ENCODE data around the gene MAGOHB. TPM values are rescaled to one million over a fixed set of nuclear protein-coding genes. Genes with fewer than 3 reads are reported as not detected.

MAGOHB gene
- total and polyA plus RNA-seq, 10 of the 15 experiments (the other 5 are each of a cell fraction or from before 2014, with no cell fraction given): 30.6 to 217 (median 55.2) TPM

DNA sequence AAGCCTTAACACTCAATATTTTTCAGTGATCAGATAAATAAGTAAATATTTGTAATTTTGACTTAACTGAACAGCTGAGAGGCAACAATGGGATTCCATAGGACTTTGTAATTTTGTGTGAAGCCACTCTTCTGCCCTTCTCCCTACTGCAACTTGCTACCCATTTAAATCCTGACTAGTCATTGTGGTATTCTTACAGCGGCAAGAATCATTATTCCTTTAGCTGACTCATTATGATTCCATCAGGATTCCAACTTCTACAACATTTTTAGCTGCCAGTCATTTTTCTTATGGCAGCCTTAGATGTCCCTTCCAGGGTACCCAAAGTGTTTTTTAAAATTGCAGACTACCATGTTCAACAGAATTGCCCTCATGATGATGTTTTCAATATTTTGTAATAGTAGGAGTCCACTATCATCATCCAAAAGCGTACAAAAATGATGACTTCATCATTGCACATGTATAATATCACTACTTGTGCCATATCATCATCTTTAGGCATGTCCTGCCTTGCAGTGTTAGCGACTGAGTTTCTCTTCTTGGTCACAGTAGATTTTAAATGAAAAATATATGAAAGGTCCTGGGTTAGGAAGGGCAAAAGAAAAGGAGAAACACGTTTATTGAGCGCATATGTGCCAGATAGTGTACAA, 5.1 kb upstream of the MAGOHB start (continued):
- TF ChIP-seq ZNF592 (IDR thresholded peaks at IDR 0.05) (no peak), GATAD2B (conservative IDR thresholded peaks at IDR 0.05; ENCODE audit: low read depth) (no peak), RAD51 (IDR thresholded peaks at IDR 0.05) (no peak)

- H3K4me2 ChIP-seq (ENCODE audit: control insufficient read depth, insufficient read depth): no peak overlapping the region
- in situ Hi-C loops (cut with MboI): no loop called here
Measured at GRCh38 chr12:10617863-10618262, 4.5 kb upstream of the MAGOHB start.

More at GRCh38 chr12:10617863-10618262, 4.5 kb upstream of the MAGOHB start:
- SMC1A ChIA-PET (ENCODE audit: uncharacterized antibody, unreplicated experiment): interaction anchor here (0.7 kb wide), 1 partner anchor 14 kb away, joined by 3 read pairs; no protein-coding TSS in a partner anchor
- TF ChIP-seq NR2C2 (IDR thresholded peaks at IDR 0.05; ENCODE audit: borderline replicate concordance, control insufficient read depth, insufficient read length, low read depth): no peak
- DNase-seq (ENCODE audit: low read depth, low spot score): no peak
- Histone ChIP-seq H4K20me1 (ENCODE audit: control insufficient read depth, insufficient read depth) (no peaks in the 10 kb centered on the region), H3K27me3 (replicated peaks in 1 of 2; ENCODE audit: control insufficient read depth in 2 of 2, insufficient read depth in 2 of 2, low read length in 1 of 2) (no peaks in the 10 kb centered on the region), H3K4me3 (no peak overlapping the region), H3K9me3 (replicated peaks; ENCODE audit: control insufficient read depth, insufficient read depth, low read length) (no peaks in the 10 kb centered on the region; the same call in 2 of the 3 replicates), H3K79me2 (ENCODE audit: control insufficient read depth, insufficient read depth, low read length) (peaks cover 9% of the 10 kb centered on the region), H3K36me3 (ENCODE audit: control insufficient read depth in 2 of 2, insufficient read depth in 2 of 2, low read length in 1 of 2) (no peaks in the 10 kb centered on the region), H2AFZ (ENCODE audit: control insufficient read depth, low read depth, low read length) (no peak overlapping the region), H3K9ac (ENCODE audit: control insufficient read depth, insufficient read depth, low read length) (no peak overlapping the region), H3K4me1 (ENCODE audit: control insufficient read depth, insufficient read depth, low read length) (no peaks in the 10 kb centered on the region), H3K27ac (ENCODE audit: control insufficient read depth, insufficient read depth) (no peak overlapping the region)
- 70% methylated on average over 6 of the region's 6 CpGs for WGBS (ENCODE audit: insufficient coverage, insufficient replicate concordance, low lambda C conversion rate, missing lambda C conversion rate)
- POLR2A ChIA-PET: interaction anchor here (0.6 kb wide), 1 partner anchor 402 kb away, joined by 3 read pairs; no protein-coding TSS in a partner anchor
- RAD21 ChIA-PET (ENCODE audit: unreplicated experiment): no interaction called here
- no peak for ATAC-seq
- intact Hi-C loops (cut with micrococcal nuclease; ENCODE audit: unreplicated experiment): no loop called here
- no TSS peak for BruUV-seq (replicated peaks)
- CTCF ChIA-PET: no interaction called here
- FAIRE-seq: no peak

Data from GM12878 (cell line).